T-helper 17 cell (primary cell): ENCODE results near the gene CHRNE. TPM values are rescaled to one million over a fixed set of nuclear protein-coding genes. Genes with fewer than 3 reads are reported as not detected.
A peak's percentile ranks its signal among the peaks of the same experiment; 100 is the strongest.

Source experiments
- ATAC-seq: fragments of 150-1000 bp; cut with Tn5 transposase; 2 replicates; pipeline ENCODE4 v1.10.0; 2021; ENCODE audit warnings: mild to moderate bottlenecking, moderate library complexity
- DNase-seq, 3 donors: peaks; one replicate each; pipeline versions ENCODE4 v3.0.0 to v3.0.0-alpha.2; 2020 to 2021
- H3K9me3 ChIP-seq: one replicate; pipeline ENCODE4 v1.7.0; 2013; ENCODE audit warnings: low read length, mild to moderate bottlenecking; ENCODE audit not compliant: control insufficient read depth, poor library complexity, severe bottlenecking
- H3K27ac Mint-ChIP-seq: one replicate; pipeline ENCODE4 v1.8.0; 2022; ENCODE audit warnings: mild to moderate bottlenecking, moderate library complexity, mixed read lengths
- H3K27me3 Mint-ChIP-seq: one replicate; pipeline ENCODE4 v1.8.0; 2022; ENCODE audit warnings: mixed read lengths
- H3K36me3 Mint-ChIP-seq: one replicate; pipeline ENCODE4 v1.8.0; 2022; ENCODE audit warnings: low read depth, mixed read lengths
- H3K4me1 Mint-ChIP-seq: one replicate; pipeline ENCODE4 v1.8.0; 2022; ENCODE audit warnings: mild to moderate bottlenecking, mixed read lengths
- H3K4me3 Mint-ChIP-seq: one replicate; pipeline ENCODE4 v1.8.0; 2022; ENCODE audit warnings: mild to moderate bottlenecking, moderate library complexity, mixed read lengths
- total RNA-seq, 4 donors: library from RNA in 2 of 4; stranded (reverse) in 2 of 4; gene quantifications; one replicate each; pipeline ENCODE4 v1.2.3 and lab custom pipeline; 2022 to 2026

Gene CHRNE
- total RNA-seq, 2 donors from 2014 or later, result 1.1 to 1.6 TPM

DNA sequence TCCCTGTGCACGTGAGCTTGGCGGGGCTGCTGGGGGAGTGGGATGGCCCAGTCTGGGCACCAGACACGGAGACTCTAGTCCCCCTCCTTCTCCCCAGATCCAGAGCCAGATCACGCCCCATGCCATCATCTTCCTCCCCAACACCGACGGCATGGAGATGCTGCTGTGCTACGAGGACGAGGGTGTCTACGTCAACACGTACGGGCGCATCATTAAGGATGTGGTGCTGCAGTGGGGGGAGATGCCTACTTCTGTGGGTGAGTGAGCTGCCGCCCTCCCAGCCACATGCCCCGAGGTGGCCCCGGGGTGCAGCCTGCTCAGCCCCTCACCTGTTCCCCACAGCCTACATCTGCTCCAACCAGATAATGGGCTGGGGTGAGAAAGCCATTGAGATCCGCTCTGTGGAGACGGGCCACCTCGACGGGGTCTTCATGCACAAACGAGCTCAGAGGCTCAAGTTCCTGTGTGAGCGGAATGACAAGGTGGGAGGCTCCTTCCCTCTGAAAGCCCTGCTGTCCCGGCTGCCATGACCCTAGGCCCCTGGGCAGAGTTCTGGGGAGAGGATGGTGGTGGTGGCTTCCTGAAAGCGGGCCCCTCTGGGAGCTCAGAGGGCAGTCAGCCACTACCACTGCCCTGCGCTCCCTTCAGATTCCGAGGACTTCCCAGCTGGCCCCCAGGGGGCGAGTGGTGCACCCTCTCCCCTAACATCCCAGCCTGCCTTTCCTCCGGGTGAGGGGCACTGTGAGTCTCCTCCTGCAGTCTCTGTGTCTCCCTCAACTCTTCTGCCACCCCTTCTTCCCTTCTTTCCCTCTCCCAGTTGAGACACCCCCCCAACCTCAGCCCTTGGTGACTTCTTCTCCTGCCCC is 6.3 kb downstream of the CHRNE start:
- H3K4me3 Mint-ChIP-seq, result no peak overlapping the region

DNA sequence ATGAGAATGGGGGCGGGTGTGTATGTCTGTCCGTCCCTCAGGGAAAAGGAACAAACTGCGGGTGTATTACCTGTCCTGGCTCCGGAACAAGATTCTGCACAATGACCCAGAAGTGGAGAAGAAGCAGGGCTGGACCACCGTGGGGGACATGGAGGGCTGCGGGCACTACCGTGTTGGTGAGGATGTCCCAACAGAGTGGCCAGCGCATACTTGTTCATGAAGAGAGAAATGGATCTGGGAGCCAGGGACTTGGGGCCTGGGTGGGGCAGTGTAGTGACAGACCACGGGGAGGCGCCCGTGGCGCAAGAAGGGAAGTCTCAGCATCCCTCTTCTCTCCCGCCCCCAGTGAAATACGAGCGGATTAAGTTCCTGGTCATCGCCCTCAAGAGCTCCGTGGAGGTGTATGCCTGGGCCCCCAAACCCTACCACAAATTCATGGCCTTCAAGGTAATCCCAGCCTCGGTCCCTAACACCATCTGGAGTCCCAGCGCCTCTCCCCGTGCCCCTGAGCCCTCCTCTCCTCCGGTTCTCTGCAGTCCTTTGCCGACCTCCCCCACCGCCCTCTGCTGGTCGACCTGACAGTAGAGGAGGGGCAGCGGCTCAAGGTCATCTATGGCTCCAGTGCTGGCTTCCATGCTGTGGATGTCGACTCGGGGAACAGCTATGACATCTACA is 7.1 kb downstream of the CHRNE start:
- no peak for DNase-seq
- H3K36me3 Mint-ChIP-seq, result no peaks in the 10 kb centered on the region
- H3K4me3 Mint-ChIP-seq, result no peak overlapping the region
- no peak for ATAC-seq
- H3K27me3 Mint-ChIP-seq, result no peaks in the 10 kb centered on the region
- no peak overlapping the region for H3K27ac Mint-ChIP-seq
- H3K9me3 ChIP-seq, result no peaks in the 10 kb centered on the region
- H3K4me1 Mint-ChIP-seq, result peaks cover 12% of the 10 kb centered on the region

More for the DNA sequence above, 6.3 kb downstream of the CHRNE start:
- Mint-ChIP-seq H3K27ac (no peak overlapping the region), H3K36me3 (no peaks in the 10 kb centered on the region), H3K4me1 (peaks cover 16% of the 10 kb centered on the region), H3K27me3 (no peaks in the 10 kb centered on the region)
- DNase-seq (no peak), ATAC-seq (no peak)
- no peaks in the 10 kb centered on the region for H3K9me3 ChIP-seq

DNA sequence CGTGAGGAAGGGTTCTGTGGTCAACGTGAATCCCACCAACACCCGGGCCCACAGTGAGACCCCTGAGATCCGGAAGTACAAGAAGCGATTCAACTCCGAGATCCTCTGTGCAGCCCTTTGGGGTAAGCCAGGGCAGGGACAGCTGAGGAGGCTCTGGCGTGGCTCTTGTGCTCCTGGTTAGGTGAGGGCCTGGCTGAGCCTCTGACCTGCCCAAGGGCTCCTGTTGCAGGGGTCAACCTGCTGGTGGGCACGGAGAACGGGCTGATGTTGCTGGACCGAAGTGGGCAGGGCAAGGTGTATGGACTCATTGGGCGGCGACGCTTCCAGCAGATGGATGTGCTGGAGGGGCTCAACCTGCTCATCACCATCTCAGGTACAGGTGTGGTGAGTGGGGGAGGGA is 7.8 kb downstream of the CHRNE start:
- H3K4me3 Mint-ChIP-seq, result no peak overlapping the region
- H3K27ac Mint-ChIP-seq, result no peak overlapping the region
- H3K4me1 Mint-ChIP-seq, result peaks cover 10% of the 10 kb centered on the region
- H3K36me3 Mint-ChIP-seq, result no peaks in the 10 kb centered on the region
- no peaks in the 10 kb centered on the region for H3K9me3 ChIP-seq
- ATAC-seq (no peak), DNase-seq (no peak)
- H3K27me3 Mint-ChIP-seq, result no peaks in the 10 kb centered on the region

GRCh38 chr17:4893721-4894560 is 9.0 kb downstream of the CHRNE start:
- Mint-ChIP-seq H3K4me1 (peaks cover 8% of the 10 kb centered on the region), H3K36me3 (peaks cover 2% of the 10 kb centered on the region), H3K27ac (no peak overlapping the region), H3K4me3 (no peak overlapping the region), H3K27me3 (no peaks in the 10 kb centered on the region)
- no peaks in the 10 kb centered on the region for H3K9me3 ChIP-seq
- no peak for DNase-seq
- no peak for ATAC-seq

DNA sequence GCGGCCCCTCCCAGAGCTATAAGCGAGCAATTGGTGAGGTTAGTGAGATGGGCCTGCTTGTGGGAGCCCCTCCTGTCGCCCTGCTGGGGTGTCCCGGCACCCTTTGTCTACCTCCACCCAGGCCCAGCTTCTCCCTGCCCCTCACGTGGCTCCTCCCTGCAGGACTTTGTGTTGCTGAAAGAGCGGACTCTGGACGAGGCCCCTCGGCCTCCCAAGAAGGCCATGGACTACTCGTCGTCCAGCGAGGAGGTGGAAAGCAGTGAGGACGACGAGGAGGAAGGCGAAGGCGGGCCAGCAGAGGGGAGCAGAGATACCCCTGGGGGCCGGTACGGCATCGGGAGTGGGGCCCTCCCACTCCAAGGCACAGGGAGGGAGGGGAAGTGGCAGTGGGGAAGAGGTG is 9.6 kb downstream of the CHRNE start:
- DNase-seq (no peak), ATAC-seq (no peak)
- peaks cover 2% of the 10 kb centered on the region for H3K36me3 Mint-ChIP-seq
- H3K27me3 Mint-ChIP-seq, result no peaks in the 10 kb centered on the region
- peaks cover 5% of the 10 kb centered on the region for H3K4me1 Mint-ChIP-seq
- H3K9me3 ChIP-seq, result no peaks in the 10 kb centered on the region
- H3K4me3 Mint-ChIP-seq, result no peak overlapping the region
- H3K27ac Mint-ChIP-seq, result no peak overlapping the region

GRCh38 chr17:4892499-4893221 is 10.2 kb downstream of the CHRNE start:
- H3K27me3 Mint-ChIP-seq, result no peaks in the 10 kb centered on the region
- DNase-seq (no peak), ATAC-seq (no peak)
- H3K4me3 Mint-ChIP-seq, result no peak overlapping the region
- H3K4me1 Mint-ChIP-seq, result peaks cover 3% of the 10 kb centered on the region
- no peaks in the 10 kb centered on the region for H3K9me3 ChIP-seq
- no peak overlapping the region for H3K27ac Mint-ChIP-seq
- H3K36me3 Mint-ChIP-seq, result peaks cover 2% of the 10 kb centered on the region

- DNase-seq (no peak), ATAC-seq (no peak)
- H3K4me1 Mint-ChIP-seq, result peaks cover 3% of the 10 kb centered on the region
- H3K27ac Mint-ChIP-seq, result no peak overlapping the region
- no peaks in the 10 kb centered on the region for H3K27me3 Mint-ChIP-seq
- no peaks in the 10 kb centered on the region for H3K9me3 ChIP-seq
- peaks cover 6% of the 10 kb centered on the region for H3K36me3 Mint-ChIP-seq
- no peak overlapping the region for H3K4me3 Mint-ChIP-seq
These were observed 11.2 kb downstream of the CHRNE start for GRCh38 chr17:4891411-4892410.

DNA sequence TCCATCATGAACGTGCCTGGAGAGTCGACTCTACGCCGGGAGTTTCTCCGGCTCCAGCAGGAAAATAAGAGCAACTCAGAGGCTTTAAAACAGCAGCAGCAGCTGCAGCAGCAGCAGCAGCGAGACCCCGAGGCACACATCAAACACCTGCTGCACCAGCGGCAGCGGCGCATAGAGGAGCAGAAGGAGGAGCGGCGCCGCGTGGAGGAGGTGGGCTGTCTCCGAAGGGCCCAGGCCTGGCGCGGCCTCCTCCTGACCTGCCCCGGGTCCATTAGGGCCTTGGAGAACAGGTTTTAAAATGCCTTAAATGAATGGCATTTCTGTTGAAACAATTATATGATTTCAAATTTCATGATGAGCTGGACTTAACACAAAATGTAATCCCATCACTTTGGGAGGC is 15.3 kb downstream of the CHRNE start:
- Mint-ChIP-seq H3K4me3 (no peak overlapping the region), H3K36me3 (peaks cover 6% of the 10 kb centered on the region), H3K27ac (no peak overlapping the region), H3K4me1 (peaks cover 3% of the 10 kb centered on the region), H3K27me3 (no peaks in the 10 kb centered on the region)
- no peaks in the 10 kb centered on the region for H3K9me3 ChIP-seq
- ATAC-seq (no peak), DNase-seq (no peak)

DNA sequence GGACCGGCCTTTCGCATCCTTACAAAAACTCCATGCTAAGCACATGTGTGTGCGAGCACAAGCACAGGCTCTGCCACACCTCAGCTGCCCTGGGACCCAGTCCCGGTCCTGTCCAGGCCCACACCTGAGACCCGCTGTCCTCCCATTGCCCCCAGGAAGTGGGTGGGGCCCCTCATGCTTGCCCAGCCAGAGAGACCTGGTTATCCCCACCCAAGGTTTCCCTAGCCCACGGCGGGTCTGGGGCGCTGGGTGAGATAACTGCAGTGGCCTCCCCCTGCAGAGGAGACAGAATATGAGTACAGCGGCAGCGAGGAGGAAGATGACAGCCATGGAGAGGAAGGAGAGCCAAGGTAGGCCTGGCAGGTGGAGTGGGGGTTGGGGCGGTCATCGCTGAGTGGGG is 16.1 kb downstream of the CHRNE start:
- peaks cover 3% of the 10 kb centered on the region for H3K4me1 Mint-ChIP-seq
- H3K36me3 Mint-ChIP-seq, result peaks cover 6% of the 10 kb centered on the region
- H3K4me3 Mint-ChIP-seq, result no peak overlapping the region
- ATAC-seq (no peak), DNase-seq (no peak)
- H3K27me3 Mint-ChIP-seq, result no peaks in the 10 kb centered on the region
- H3K9me3 ChIP-seq, result no peaks in the 10 kb centered on the region
- H3K27ac Mint-ChIP-seq, result peak overlapping the region; percentile 37

- no peak overlapping the region for H3K27ac Mint-ChIP-seq
- no peak overlapping the region for H3K4me3 Mint-ChIP-seq
- H3K27me3 Mint-ChIP-seq, result no peaks in the 10 kb centered on the region
- DNase-seq (no peak), ATAC-seq (no peak)
- H3K4me1 Mint-ChIP-seq, result peaks cover 3% of the 10 kb centered on the region
- no peaks in the 10 kb centered on the region for H3K9me3 ChIP-seq
- peaks cover 6% of the 10 kb centered on the region for H3K36me3 Mint-ChIP-seq
These were observed 18.4 kb downstream of the CHRNE start for GRCh38 chr17:4884489-4884888.

DNA sequence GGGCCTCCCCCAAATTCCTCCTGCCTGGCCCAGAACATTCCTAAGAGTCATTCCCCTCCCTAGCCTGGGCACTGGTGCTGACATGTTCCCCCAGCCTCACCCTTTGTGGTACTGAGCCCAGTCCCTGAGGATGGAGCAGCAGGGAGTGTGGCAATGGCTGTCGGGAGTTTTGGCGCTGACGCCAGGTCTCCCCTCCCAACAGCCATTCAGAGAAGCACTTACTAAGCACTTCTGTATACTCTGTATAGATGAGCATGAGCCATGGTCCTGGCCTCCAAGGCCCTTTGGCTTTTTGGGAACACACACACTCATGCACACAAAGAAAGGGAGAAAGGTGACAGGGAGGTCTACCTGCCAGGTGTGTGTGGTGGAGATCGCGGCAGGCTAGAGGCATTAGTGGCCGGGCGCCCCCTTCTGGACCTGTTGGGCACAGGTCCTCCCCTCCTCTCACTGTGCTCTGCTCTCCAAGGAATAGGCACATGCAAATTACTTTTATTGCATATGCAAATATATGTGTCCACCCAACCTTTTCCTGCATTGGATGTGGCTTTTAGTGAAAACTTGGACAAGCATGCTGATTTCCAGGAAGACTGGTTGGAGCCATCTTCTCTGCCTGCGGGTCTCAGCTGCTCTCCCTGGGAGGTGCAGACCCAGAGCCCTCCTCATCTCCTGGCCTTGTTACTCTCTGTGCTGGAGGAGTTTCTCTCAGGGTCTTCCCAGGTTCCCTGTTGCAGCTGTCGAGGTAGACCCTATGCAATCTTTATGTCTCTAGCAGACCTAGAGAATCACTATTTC is 20.9 kb downstream of the CHRNE start:
- H3K9me3 ChIP-seq, result no peaks in the 10 kb centered on the region
- Mint-ChIP-seq H3K4me1 (peaks cover 4% of the 10 kb centered on the region), H3K27me3 (no peaks in the 10 kb centered on the region), H3K4me3 (no peak overlapping the region), H3K36me3 (peaks cover 5% of the 10 kb centered on the region), H3K27ac (no peak overlapping the region)
- ATAC-seq (peak; percentile 94), DNase-seq (peak; percentile 40 to 59 (median 47))
